Sciatic nerve (tissue), 2 donors: ENCODE data around the gene CRADD. TPM values are rescaled to one million over a fixed set of nuclear protein-coding genes. Genes with fewer than 3 reads are reported as not detected.

Experiments
- ATAC-seq: fragments of 200-7000 bp; cut with Tn5 transposase; one replicate; pipeline ENCODE4 v1.9.1; 2020; ENCODE audit warnings: mild to moderate bottlenecking, moderate library complexity
- DNase-seq: peaks from one replicate; pipeline ENCODE4 v3.0.0-alpha.2; 2020; ENCODE audit warnings: low spot score
- intact Hi-C: fragments of 100-400 bp; cut with DNase I; formaldehyde crosslinking; loops from one replicate; pipeline ENCODE4 v1.14.2; 2022
- total RNA-seq: library from RNA; stranded (reverse); fragmentation: NEBNext Ultra II Directional; extraction: Animal tissue kit (Norgen Biotek cat#: 25700); gene quantifications from one replicate; pipeline ENCODE4 v1.2.1, GENCODE V29; 2021
- donor health status: DM: no; HTN: no; CAD: no.
- donor health status: DM: no; HTN: no; CAD: no.

CRADD gene
- total RNA-seq, 1 donor from 2014 or later: 20.6 TPM

DNA sequence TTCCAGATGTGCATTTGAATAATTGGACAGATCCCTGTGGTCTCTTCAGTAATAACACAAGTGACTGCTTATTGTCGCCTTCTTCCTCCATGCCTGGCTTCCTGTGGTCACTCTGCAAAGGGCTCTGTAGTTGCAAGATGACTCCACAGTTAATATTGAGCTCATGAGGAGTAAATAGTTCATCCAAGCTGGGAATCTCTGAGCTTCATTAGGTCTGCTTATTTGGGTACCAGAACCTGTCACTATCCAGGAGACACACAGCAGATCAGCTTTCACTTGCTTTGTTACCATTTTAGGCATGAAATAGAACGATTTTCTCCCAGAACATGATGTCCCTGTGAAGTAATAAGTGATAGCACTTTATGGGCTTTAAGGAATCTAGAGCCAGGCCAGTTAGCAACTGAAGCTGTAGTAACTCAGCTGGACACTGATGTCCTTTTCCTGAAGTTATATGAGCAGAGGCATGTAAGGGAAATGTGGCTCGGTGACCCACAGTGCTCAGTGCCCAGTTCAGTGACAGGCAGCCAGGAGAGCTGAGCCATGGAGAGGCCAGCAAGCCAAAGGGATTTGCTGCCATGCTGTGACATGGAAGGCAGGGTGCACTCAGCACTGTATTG is 50.1 kb downstream of the CRADD start:
- ATAC-seq: peak; percentile 61
- intact Hi-C loops: no loop called here
- DNase-seq: no peak

DNA sequence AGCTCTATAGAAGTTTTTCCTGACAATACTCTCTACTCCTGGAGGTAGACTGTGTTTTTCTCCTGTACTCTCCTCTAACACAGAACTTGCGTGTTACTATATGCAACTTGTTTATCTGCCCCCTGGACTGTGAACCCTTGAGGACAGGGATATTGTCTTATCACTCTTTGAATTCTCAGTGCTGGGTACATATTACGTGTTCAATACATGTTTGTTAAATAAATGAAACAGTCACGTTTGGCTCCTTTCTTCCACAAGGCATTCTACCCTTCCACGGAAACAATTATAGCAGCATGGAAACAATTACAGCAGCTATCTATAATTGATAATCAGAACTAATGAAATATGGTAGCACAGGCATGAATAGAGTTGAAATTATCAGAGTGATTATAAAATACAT is 50.7 kb downstream of the CRADD start:
- ATAC-seq (no peak), DNase-seq (no peak)
- intact Hi-C loops: no loop called here

DNA sequence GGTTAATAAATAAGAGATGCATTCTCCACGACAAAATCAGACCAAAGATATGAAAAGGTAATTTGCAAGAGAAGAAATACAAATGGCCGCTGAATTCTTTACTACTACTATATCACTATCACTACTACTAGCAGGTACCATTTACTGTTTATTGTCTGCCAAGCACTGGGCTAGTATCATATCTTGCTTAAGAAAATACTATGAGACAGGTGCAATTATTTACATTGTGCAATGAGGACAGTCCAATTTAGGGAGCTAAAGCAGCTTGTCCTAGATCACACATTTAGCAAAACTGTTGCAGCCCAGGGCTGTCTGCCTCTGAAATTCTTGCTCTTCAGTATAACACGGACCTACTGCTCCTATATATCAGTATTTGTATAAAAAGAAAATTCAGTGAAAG is 52.8 kb downstream of the CRADD start:
- DNase-seq: no peak
- intact Hi-C loops: no loop called here
- ATAC-seq: no peak

DNA sequence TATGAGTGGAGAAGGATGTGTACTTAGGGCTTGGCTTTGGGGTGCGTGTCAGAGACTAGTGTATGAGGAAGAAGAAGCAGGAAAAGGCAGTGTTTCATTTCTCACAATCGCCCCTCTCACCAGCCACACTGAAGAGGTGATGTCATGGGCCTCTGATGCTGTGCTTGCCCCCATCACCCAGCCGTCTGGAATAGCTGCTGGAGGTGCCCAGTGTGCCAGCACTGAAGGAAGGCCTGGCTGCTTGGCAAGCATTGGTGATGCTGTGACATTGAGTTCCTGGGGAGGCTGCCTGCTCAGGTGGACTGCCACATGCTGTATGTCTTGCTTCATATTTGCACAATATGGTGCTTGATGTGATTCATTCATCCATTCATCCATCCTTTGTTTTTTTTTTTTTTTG is 56.2 kb downstream of the CRADD start:
- DNase-seq: no peak
- intact Hi-C loops: no loop called here
- ATAC-seq: no peak

DNA sequence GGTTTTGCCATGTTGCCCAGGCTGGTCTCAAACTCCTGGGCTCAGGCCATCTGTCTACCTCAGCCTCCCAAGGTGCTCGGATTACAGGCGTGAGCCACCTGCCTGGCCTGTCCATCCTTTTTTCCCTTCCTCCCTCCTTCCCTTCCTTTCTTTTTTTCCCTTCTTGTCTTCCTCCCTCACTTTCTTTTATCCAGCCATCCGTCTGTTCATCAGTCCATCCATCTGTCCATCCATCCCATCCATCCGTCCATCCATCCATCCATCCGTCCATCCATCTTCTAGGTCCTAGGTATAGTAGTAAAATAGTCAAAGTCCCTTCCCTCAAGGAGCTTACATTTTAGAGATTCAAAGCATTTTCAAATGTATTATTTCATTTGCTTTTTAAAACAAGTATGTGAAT is 56.8 kb downstream of the CRADD start:
- ATAC-seq: no peak
- intact Hi-C loops: no loop called here
- no peak for DNase-seq

DNA sequence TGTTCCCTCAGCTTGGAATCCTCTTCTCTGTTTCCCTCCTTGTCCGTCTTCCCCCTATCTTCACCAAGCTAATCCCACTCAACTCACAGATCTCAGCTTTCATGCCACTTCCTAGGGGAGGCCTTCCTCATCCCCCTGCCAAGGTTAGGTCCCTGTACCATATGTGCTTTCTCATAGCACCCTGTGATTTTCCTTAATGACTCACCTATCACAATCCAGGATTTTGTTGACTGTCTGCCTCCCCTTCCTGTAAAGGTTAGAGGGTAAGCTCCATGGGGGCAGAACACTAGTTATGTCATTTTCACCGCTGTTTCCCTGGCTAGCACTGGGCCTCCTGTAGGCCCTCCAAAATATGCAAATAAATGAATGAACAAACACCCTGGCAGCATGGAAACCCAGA is 57.6 kb downstream of the CRADD start:
- intact Hi-C loops: no loop called here
- no peak for ATAC-seq
- DNase-seq: no peak

DNA sequence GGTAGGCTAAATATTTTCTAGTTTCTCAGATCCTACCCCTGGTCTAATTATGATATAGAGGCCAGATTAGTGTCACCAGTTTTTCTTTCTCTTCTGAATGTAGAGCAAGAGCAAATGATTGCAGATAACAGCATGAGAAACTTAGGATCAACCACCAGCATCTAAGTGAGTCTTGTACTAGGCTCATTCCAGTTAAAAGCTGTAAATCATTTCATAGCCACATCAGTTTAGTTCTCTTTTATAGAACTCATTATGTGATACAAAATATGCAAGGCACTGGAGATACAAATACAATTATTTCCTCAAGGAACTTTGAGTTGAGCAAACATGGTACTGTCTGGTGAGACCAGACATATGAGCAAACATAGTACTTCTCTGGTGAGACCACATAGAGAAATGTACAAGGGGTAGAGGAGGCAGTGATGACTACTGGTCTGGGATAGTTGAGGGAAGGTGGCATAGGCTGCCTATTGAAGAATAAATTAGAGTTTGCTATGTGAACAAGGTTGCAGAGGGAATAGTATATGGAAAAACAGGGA is 59.5 kb downstream of the CRADD start:
- no peak for ATAC-seq
- intact Hi-C loops: no loop called here
- DNase-seq: no peak

DNA sequence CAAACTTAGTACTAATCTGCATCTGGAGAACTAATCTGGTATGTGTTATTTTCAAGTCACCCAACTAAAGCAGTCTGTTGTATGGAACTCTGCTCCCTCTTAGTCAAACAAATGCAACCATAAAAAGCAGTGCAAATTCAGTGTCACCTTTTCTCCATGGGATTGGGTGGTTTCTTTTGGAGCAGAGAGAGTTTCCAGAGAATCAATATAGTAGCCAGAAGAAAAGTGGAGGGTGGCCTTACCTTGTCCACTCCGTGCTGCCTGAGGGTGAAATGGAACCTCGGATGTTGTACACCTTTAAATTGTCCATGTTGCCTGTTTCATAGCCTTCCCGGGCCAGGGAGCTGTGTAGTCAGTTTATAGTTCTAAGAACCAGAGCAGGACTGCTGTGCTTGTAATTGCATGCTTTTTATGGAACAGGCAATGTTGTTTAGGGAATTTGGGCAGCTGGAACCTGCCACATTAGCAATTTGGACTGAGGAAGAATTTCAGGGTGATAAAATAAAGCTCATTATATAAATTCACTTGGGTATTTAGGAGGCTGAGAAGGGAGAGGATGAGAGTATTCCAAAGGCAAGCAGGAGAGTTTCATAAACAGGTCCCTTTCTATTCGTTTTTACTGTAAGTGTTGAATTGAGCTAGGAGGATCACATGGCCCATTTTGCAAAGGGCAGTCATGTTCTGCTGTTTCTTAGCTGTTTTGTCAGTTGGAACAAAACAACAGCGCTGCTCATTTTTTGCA is 60.5 kb downstream of the CRADD start:
- ATAC-seq (peak; percentile 32), DNase-seq (no peak)
- intact Hi-C loops: no loop called here

DNA sequence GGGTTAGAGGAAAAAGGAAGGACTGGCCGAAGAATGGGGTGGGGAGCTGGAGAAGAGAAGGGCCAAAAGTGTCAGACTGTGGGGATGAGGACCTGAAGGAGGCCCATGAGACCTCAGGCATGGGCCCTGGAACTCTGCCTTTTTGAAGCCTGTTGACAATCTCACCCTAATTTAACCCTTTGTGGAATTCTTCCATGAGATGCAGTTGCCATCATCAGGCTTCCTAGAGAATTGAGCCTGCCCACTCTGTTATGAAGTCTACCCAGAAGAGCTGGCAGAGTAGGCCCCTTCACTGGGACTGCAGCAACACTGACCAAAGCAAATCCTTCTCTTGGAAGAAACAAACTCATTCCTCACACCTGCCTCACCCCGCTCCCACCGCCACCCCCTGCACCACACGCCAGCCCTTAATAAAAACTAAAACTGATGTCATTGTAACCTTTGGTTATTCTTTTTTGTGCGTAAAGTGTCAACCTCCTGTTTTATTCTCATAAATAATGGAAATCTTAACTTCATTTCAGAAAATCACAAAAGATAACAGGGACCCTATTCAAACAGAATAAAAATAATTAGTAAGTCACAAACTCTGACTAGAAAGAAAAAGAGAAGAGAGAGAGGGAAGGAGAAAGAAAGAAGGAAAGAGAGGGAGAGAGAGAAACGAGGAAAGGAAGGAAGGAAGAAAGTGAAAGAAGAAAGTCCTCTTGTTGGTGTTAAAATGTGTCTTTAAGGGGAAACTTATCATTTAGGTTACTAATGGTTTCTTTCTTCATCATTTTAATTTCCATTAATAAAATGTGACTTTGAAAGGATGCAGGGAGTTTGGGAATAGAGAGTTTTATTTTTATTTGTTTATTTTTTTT is 61.3 kb downstream of the CRADD start:
- DNase-seq: no peak
- ATAC-seq: peak; percentile 32
- intact Hi-C loops: no loop called here

DNA sequence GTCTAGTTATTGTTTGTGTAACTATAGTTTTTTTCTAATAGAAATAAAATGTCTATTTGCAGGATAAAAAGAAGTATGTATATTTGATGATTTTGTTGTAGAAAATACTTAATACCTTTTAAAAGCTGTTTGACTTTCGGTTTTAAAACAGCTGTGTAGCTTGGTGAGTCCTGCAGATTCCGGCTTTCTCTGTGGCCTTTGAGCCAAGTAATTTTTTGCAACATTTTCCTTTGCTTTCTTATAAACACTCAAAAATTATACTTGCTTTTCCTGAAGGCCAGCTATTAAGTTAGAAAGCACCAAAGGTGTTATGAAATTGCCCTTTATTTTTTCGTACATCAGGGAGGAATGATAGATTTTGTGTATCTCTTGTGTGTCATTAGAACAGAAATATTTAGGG is 63.6 kb downstream of the CRADD start:
- DNase-seq: no peak
- intact Hi-C loops: no loop called here
- ATAC-seq: no peak

DNA sequence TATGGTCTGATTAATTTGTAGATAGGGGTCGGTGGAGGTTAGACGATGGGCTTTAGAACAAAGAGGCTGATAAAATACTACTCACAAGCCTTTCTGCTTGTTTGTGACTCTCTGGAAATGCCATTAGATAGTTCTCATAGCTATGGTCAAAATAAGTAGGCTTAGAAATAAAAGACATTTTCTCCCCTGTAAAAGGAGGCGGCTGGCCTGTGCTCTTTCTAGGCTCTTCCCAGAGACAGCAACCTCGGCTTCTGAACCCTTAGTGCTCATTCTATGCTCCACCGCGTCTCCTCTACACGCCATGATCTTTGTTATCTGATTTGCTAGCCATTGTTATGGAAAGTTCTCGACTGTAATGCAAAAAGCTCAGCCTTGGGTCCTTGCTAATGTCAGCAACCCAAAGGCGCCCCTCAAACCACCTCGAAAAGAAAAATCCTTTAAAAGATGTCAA is 64.5 kb downstream of the CRADD start:
- ATAC-seq: peak; percentile 30
- DNase-seq: no peak
- intact Hi-C loops: no loop called here

DNA sequence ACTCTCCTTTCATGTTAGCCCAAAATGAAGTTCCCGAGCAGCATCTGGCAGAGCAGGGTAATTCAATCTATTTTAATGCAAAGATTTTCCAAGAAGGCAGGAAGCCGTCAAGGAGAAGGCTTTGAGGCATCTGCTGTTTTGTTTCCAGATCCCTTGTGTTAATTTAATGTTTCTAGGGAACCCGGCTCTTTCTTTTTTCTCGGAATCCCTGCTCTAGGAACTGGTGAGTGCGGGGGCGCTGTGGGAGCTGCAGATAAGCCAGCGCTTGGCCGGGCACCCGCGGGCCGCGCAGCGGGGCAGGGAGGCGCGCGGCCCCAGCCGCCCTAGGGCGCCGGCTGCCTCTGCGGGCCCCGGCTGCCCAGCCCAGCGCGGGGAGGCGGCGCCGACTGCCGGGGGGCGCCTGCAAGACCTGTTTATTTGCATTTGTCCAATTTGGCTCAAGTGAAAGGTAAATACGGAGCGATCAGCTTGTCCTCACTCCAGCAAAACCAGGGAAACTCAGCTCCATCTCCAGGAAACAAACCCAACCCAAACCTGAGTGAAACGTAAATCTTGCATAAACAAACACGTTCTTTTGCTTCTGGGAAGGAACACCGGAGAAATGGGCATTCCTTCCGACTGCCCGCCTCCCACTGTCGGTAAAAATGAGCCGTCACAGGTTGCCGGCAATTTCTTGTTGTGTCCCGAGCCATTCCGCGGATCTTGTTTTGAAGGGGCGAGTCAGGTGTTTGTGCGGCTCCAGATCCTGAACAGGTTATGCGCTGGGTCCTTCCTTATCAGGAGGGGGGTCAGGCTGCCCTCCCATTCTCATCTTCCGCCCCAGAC is 65.1 kb downstream of the CRADD start:
- ATAC-seq (peak; percentile 90), DNase-seq (peak; percentile 79)
- intact Hi-C loops: no loop called here

DNA sequence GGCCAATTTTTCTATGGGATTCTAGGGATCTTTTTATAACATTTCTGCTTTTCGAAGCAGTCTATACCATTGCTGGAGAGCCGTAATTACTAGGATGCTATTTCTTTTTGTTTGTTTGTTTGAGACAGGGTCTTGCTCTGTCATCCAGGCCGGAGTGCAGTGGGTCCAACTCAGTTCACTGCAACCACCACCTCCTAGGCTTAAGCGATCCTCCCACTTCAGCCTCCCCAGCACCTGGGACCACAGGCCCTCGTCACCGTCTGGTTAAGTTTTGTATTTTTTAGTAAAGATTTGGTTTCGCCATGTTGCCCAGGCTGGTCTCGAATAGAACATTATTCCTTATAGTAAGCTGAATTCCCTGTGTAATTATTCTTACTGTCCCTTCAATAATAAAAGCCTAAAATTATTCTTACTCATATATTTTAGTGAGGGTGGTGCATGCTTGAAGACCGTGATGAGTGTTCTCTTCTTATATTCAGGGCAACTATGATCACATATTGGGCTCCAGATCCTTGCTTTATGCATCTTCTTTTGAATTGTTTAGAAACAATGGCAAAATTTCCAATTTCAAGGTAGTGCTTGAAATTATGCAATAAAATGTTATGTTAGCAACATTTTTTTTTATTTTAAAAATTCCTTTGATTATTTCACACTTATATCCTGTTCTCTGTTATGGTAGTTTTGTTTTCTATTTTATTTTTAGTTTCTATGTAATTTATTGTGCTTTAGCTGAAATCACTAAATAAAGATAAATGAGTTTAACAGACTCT is 66.2 kb downstream of the CRADD start:
- no peak for ATAC-seq
- intact Hi-C loops: no loop called here
- DNase-seq: no peak

DNA sequence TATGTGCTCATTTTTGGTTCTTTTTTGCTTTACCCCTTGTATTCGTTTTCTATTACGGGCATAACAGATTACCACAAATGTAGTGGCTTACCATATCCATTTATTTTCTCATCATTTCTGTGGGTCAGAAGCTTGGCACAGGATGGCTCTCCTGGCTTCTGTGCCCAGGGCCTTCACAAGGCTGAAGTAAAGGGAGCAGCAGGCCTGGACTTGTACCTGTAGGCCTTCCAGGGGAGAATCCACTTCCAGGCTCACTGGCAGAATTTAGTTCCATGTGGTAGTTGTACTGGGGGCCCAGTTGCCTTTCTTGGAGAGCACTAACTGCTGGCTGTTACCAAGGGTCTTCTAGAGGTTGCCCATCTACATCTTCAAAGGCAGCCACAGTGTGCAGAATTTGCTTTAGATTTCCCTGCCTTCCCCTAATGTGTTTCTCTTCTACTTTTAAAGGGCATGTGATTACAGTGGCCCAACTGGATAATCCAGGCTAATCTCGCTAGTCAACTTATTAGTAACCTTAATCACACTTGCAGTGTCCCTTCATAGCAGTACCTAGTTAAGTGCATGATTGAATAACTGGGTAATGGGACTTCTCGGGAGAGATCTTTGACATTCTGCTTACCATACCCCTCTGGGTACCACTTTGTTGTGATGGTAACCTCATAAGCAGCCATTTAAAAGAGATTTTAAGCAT is 67.0 kb downstream of the CRADD start:
- intact Hi-C loops: no loop called here
- ATAC-seq (no peak), DNase-seq (no peak)

DNA sequence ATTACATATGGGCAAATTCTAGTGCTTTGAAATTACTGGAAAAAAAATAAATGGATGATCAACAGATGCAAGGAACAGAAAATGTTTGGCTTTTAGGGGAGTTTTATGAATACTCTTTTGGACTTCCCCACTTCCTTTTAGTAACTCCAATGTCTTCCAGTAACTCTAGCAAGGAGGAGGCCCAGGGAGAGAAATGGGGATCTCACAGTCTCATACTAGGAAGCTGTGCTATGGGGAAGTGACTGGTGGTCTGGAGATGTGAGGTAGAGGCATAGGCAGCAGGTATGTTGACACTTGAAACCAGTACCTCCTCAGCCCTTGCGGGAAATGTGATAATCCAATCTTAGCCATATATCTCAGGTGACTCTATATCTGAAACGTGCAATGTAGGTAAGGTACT is 68.1 kb downstream of the CRADD start:
- intact Hi-C loops: no loop called here
- ATAC-seq: no peak

DNA sequence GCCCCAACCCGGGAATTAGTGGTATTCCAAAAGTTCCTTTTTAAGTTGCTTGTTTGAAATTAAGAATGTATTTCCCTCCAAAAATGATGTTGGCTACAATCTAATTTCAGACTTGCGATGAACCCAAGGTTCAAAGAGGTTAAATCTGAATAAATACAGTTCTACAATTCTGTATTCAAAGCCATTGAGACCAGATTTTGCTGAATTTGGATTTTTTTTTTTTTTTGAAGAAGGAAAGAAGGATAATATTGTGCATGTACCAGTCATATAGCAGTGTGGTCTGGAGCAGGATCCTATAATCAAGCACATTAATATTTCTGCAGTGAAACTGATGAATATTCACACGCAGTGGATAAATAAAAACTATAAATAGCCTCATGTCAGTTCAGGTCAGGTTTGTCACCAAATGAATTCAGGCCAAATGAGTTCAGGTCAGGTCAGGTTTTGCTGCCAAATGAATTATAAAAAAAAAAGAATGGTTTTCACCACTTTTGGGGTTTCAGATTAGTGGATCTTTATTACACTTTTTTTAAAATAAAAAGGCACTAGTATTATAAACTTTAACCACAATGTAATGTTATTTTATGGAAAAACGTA is 69.5 kb downstream of the CRADD start:
- intact Hi-C loops: no loop called here
- no peak for DNase-seq
- ATAC-seq: no peak

More for the DNA sequence above, 68.1 kb downstream of the CRADD start:
- DNase-seq: no peak

DNA sequence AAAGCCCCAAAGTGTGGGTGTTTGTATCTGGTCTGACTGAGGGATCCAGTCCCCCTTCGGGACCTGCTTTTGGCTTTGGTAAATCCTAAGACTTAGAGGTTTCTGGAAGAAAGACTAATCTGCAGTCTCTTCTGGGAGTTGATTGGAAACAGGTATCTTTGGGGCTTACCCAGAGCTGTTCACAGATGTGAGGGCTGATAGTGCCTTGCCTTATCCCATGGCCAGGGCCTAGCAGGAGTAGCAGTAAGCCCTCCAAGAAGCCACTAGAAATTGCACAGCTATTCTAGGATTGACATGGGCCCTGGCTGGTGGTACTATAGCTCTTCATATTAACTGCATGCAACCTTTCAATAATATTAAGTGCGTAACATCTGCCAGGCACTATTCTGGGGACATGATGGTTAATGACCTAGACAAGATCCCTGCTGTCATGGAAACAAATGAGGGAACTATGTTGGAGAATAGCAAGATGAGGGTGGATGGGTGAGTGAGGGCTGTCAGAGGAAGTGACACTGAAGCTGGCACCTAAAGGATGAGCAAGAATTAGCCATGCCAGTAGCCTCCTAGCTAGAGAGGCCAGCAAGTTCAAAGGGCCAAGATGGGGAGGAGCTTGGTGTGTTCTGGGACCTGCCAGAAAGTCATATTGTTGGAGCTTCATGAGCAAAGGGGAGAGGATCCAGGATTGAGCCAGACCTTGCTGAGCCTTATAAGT is 71.7 kb downstream of the CRADD start:
- ATAC-seq (peak; percentile 10), DNase-seq (no peak)
- intact Hi-C loops: no loop called here
